Pancreas (tissue), 10 donors: Measurements from ENCODE around the gene ZC3H12A. TPM values are rescaled to one million over a fixed set of nuclear protein-coding genes. Genes with fewer than 3 reads are reported as not detected.
"Not testable (repeated sequence)": the region's sequence is repeated elsewhere in the genome, so short reads cannot be mapped to it uniquely, and the experiment has no call there.

Source experiments
- ATAC-seq, 4 donors: fragments of 200-7000 bp; cut with Tn5 transposase; one replicate each; pipeline versions ENCODE4 v1.8.0 to v1.9.1; 2020; ENCODE audit warnings: mild to moderate bottlenecking in 4 of 4, moderate library complexity in 4 of 4
- DNase-seq, 6 donors: peaks; one replicate each; pipeline ENCODE4 v3.0.0-alpha.2; 2020
- FAIRE-seq: peaks from 2 replicates; lab custom pipeline; 2012; peaks lifted over from hg19 to GRCh38; lab: Jason Lieb, UNC
- H3K27ac ChIP-seq, 4 donors: fragments of 200-600 bp; sonication (generic); 1 replicate in 3 of 4; 2 replicates in 1 of 4; pipeline versions ENCODE4 v1.5.0 to v1.8.0; 2020
- H3K27me3 ChIP-seq, 4 donors: fragments of 200-600 bp; one replicate each; pipeline ENCODE4 v1.8.0; 2021
- H3K36me3 ChIP-seq, 3 donors: fragments of 200-600 bp; sonication (generic) in 1 of 3; one replicate each; pipeline versions ENCODE4 v1.5.0 to v1.8.0; 2020 to 2021
- H3K4me1 ChIP-seq, 3 donors: fragments of 200-600 bp; one replicate each; pipeline ENCODE4 v1.8.0; 2021
- H3K4me3 ChIP-seq, 4 donors: fragments of 200-600 bp; sonication (generic) in 2 of 4; one replicate each; pipeline versions ENCODE4 v1.5.0 to v1.8.0; 2020 to 2021
- H3K9me3 ChIP-seq, 4 donors: fragments of 200-600 bp; one replicate each; pipeline ENCODE4 v1.8.0; 2021
- WGBS, 2 donors: extraction: QIAGEN DNeasy Blood & Tissue Kit; methylation state at CpG; one replicate each; pipeline ENCODE4 v1.1.7; 2013; 5-methylcytosine and 5-hydroxymethylcytosine counted together
- intact Hi-C, 3 donors: fragments of 100-400 bp; cut with DNase I; formaldehyde crosslinking; loops; one replicate each; pipeline versions ENCODE4 v1.11.1 to v1.14.2; 2022
- microRNA-seq, 2 donors: library from miRNA; unstranded; fragments of <30 nt; microRNA quantifications; one replicate each; pipeline versions ENCODE4 to v1.1.0, GENCODE V29; 2019 to 2020
- polyA plus RNA-seq, 2 donors: library from polyadenylated mRNA; stranded (reverse); fragments of 200-250 nt; gene quantifications; one replicate each; pipeline ENCODE4 v1.2.3, GENCODE V29; 2013
- total RNA-seq, 6 donors: library from RNA; stranded (reverse); fragmentation: NEBNext Ultra II Directional in 4 of 6; extraction: Animal tissue kit (Norgen Biotek cat#: 25700) in 4 of 6; gene quantifications; one replicate each; pipeline versions ENCODE4 v1.2.1 to v1.2.4, GENCODE V29; 2021 to 2023
- TF ChIP-seq, protein P1 (sequence below), 4 donors: fragments of 200-600 bp; sonication (generic) in 3 of 4; IDR thresholded peaks; one replicate each; pipeline versions ENCODE4 v1.5.0 to v1.8.0; 2021; ENCODE audit warnings: antibody characterized with exemption in 4 of 4
- donor health status: healthy with polysubstance abuse.
- donor health status: DM: no; HTN: no; CAD: no; lungs with moderate emphysema.
- donor health status: DM: no; HTN: no; CAD: no.
- donor health status: control.
- donor health status: control.
- donor health status: Bipolar disorder and iron deficiency.
- donor health status: DM: yes; HTN: yes; CAD: no.
- donor health status: DM: no; HTN: no; CAD: no.
- donor health status: DM: no; HTN: no; CAD: no.
- donor health status: DM: yes; HTN: yes; CAD: no.

The ZC3H12A gene
- total and polyA plus RNA-seq, 8 donors = 4.1 to 13.1 (median 9.9) TPM

GRCh38 chr1:37519613-37520012 is 45.2 kb downstream of the ZC3H12A start:
- intact Hi-C loops = no loop called here
- TF ChIP-seq, protein P1, sequence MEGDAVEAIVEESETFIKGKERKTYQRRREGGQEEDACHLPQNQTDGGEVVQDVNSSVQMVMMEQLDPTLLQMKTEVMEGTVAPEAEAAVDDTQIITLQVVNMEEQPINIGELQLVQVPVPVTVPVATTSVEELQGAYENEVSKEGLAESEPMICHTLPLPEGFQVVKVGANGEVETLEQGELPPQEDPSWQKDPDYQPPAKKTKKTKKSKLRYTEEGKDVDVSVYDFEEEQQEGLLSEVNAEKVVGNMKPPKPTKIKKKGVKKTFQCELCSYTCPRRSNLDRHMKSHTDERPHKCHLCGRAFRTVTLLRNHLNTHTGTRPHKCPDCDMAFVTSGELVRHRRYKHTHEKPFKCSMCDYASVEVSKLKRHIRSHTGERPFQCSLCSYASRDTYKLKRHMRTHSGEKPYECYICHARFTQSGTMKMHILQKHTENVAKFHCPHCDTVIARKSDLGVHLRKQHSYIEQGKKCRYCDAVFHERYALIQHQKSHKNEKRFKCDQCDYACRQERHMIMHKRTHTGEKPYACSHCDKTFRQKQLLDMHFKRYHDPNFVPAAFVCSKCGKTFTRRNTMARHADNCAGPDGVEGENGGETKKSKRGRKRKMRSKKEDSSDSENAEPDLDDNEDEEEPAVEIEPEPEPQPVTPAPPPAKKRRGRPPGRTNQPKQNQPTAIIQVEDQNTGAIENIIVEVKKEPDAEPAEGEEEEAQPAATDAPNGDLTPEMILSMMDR (IDR thresholded peaks at IDR 0.05) = no peak
- no peak overlapping the region for H3K4me3 ChIP-seq
- ATAC-seq (no peak), DNase-seq (no peak), FAIRE-seq (no peak)
- H3K27me3 ChIP-seq = no peaks in the 10 kb centered on the region
- no peaks in the 10 kb centered on the region for H3K9me3 ChIP-seq
- no peak overlapping the region for H3K27ac ChIP-seq
- no peaks in the 10 kb centered on the region for H3K36me3 ChIP-seq
- no peaks in the 10 kb centered on the region for H3K4me1 ChIP-seq

DNA sequence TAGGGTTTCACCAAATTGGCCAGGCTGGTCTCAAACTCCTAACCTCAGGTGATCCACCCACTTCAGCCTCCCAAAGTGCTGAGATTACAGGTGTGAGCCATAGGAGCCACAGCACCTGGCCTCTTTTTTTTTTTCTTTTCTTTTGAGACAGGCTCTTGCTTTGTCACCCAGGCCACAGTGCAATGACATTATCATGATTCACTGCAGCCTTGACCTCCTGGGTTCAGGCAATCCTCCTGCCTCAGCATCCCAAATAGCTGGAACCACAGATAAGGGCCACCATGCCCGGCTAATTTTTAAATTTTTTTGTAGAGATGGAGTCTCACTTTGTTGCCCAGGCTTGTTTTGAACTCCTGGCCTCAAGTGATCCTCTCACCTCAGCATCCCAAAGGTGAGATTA is 55.5 kb downstream of the ZC3H12A start:
- H3K4me3 ChIP-seq, intact Hi-C loops, H3K4me1 ChIP-seq, H3K36me3 ChIP-seq, H3K27me3 ChIP-seq, DNase-seq, FAIRE-seq, H3K9me3 ChIP-seq, H3K27ac ChIP-seq, ATAC-seq: not testable (repeated sequence)
- WGBS, 2 donors = 57 to 58% methylated on average over 1 of the region's 1 CpG

- DNase-seq, FAIRE-seq, H3K9me3 ChIP-seq, H3K4me3 ChIP-seq, H3K36me3 ChIP-seq, intact Hi-C loops, ATAC-seq, H3K27ac ChIP-seq, H3K27me3 ChIP-seq: not testable (repeated sequence)
- WGBS, 2 donors = 91 to 95% methylated on average over 4 of the region's 4 CpGs
- peaks cover 0 to 11% (median 0%) of the 10 kb centered on the region in 3 donors for H3K4me1 ChIP-seq
These were observed 58.2 kb downstream of the ZC3H12A start for GRCh38 chr1:37532418-37533156.

- 87 to 97% methylated on average over 4 of the region's 4 CpGs for WGBS, 2 donors
- peak overlapping the region; percentile 30 to 79 (median 65) for H3K27ac ChIP-seq
These were observed 59.1 kb downstream of the ZC3H12A start for GRCh38 chr1:37533317-37534093.

More at GRCh38 chr1:37533317-37534093, 59.1 kb downstream of the ZC3H12A start:
- no peak overlapping the region for H3K4me3 ChIP-seq
- peaks cover 0 to 11% (median 0%) of the 10 kb centered on the region in 3 donors for H3K4me1 ChIP-seq
- no peak for DNase-seq
- peak in 1 of 4 donors; percentile 8 for ATAC-seq
- H3K9me3 ChIP-seq = no peaks in the 10 kb centered on the region
- intact Hi-C loops = no loop called here
- H3K27me3 ChIP-seq = no peaks in the 10 kb centered on the region
- peaks cover 0 to 11% (median 3%) of the 10 kb centered on the region in 3 donors for H3K36me3 ChIP-seq
- FAIRE-seq = no peak
- TF ChIP-seq, protein P1 (IDR thresholded peaks at IDR 0.05) = no peak

Small RNA genes lying within 50 kb of the gene (microRNA-seq; reads per million reads assigned to microRNA genes)
- 0 to 0.77 reads per million in 2 donors for gene MIR5581
- gene MIR6732 = 0 to 0.29 reads per million in 2 donors

Other genes starting within 250 kb of the ZC3H12A start
- gene MEAF6, start 40.2 kb downstream of the ZC3H12A start, total RNA-seq = 10 to 100 TPM; 26.1 to 39.7 (median 27.6) TPM
- gene MEAF6, start 40.2 kb downstream of the ZC3H12A start, polyA plus RNA-seq = 10 to 100 TPM; 32.7 to 59.8 TPM
- gene SNIP1, start 79.7 kb downstream of the ZC3H12A start, total RNA-seq = 1 to 10 TPM; 6.5 to 7.8 (median 7.0) TPM
- 1 to 10 TPM; 2.7 to 5.9 TPM for gene SNIP1, start 79.7 kb downstream of the ZC3H12A start, polyA plus RNA-seq
- gene DNALI1, start 82.4 kb downstream of the ZC3H12A start, total RNA-seq = 10 to 100 TPM in 5 of 6 donors, 1 to 10 TPM in 1; 8.7 to 16.3 (median 11.2) TPM
- gene DNALI1, start 82.4 kb downstream of the ZC3H12A start, polyA plus RNA-seq = 10 to 100 TPM; 38.4 to 61.0 TPM
- 10 to 100 TPM in 5 of 6 donors, 1 to 10 TPM in 1; 9.8 to 20.1 (median 17.1) TPM for gene GNL2, start 121.4 kb downstream of the ZC3H12A start, total RNA-seq
- 10 to 100 TPM; 50.6 to 69.1 TPM for gene GNL2, start 121.4 kb downstream of the ZC3H12A start, polyA plus RNA-seq
- under 1 TPM in 3 of 6 donors, not detected in 3; 0.09 to 0.46 (median 0.13) TPM for gene RSPO1, start 160.3 kb downstream of the ZC3H12A start, total RNA-seq
- under 1 TPM; 0.11 to 0.26 TPM for gene RSPO1, start 160.3 kb downstream of the ZC3H12A start, polyA plus RNA-seq
- under 1 TPM; 0.19 to 0.79 (median 0.44) TPM for gene CDCA8, start 217.9 kb downstream of the ZC3H12A start, total RNA-seq
- under 1 TPM; 0.28 to 0.57 TPM for gene CDCA8, start 217.9 kb downstream of the ZC3H12A start, polyA plus RNA-seq